GM19043 (cell line): Measurements from ENCODE around the gene SEMA4C.
"Not testable (repeated sequence)": the region's sequence is repeated elsewhere in the genome, so short reads cannot be mapped to it uniquely, and the experiment has no call there.

Source experiments
- ATAC-seq: cut with Tn5 transposase; IDR thresholded peaks from one replicate; pipeline ENCODE4 v1.9.1; 2021; ENCODE audit warnings: low read depth; ENCODE audit not compliant: unreplicated experiment

The SEMA4C gene

GRCh38 chr2:96898641-96899412 lies 28.9 kb upstream of the SEMA4C start:
- ATAC-seq, result no peak

- no peak for ATAC-seq
Observed at GRCh38 chr2:96898135-96898505, 28.2 kb upstream of the SEMA4C start.

- no peak for ATAC-seq
Observed at GRCh38 chr2:96897491-96898134, 27.7 kb upstream of the SEMA4C start.

GRCh38 chr2:96895746-96896651 lies 26.1 kb upstream of the SEMA4C start:
- no peak for ATAC-seq

GRCh38 chr2:96895032-96895745 lies 25.3 kb upstream of the SEMA4C start:
- no peak for ATAC-seq

- ATAC-seq, result no peak
Observed at GRCh38 chr2:96894151-96894531, 24.3 kb upstream of the SEMA4C start.

GRCh38 chr2:96893289-96894150 lies 23.6 kb upstream of the SEMA4C start:
- no peak for ATAC-seq

- ATAC-seq, result no peak
Observed at GRCh38 chr2:96891591-96892333, 21.9 kb upstream of the SEMA4C start.

- ATAC-seq, result no peak
Observed at GRCh38 chr2:96890726-96891385, 21.0 kb upstream of the SEMA4C start.

- ATAC-seq, result no peak
Observed at GRCh38 chr2:96890252-96890651, 20.4 kb upstream of the SEMA4C start.

GRCh38 chr2:96889502-96889901 lies 19.6 kb upstream of the SEMA4C start:
- not testable (repeated sequence) for ATAC-seq

GRCh38 chr2:96888072-96889011 lies 18.5 kb upstream of the SEMA4C start:
- no peak for ATAC-seq

GRCh38 chr2:96887493-96888012 lies 17.7 kb upstream of the SEMA4C start:
- no peak for ATAC-seq

- no peak for ATAC-seq
Observed at GRCh38 chr2:96885432-96886347, 15.8 kb upstream of the SEMA4C start.

- ATAC-seq, result no peak
Observed at GRCh38 chr2:96884299-96885094, 14.6 kb upstream of the SEMA4C start.
